Fibroblast of lung (primary cell): ENCODE measurements around the gene NUP98.

ENCODE experiments used
- EZH2 ChIP-seq: IDR thresholded peaks from 2 replicates; pipeline ENCODE4 v1.5.1; 2012; ENCODE audit warnings: low read length, control low read depth, mild to moderate bottlenecking; ENCODE audit errors: missing control alignments
- TF ChIP-seq, protein P1 (sequence below), 2 donors: IDR thresholded peaks in 1 of 2; conservative IDR thresholded peaks in 1 of 2; 1 replicate in 1 of 2; 2 replicates in 1 of 2; pipeline ENCODE4 v1.5.1; 2011 to 2012; ENCODE audit warnings: low read length in 2 of 2, control low read depth in 1 of 2, inconsistent platforms in 1 of 2, low read depth in 1 of 2, mild to moderate bottlenecking in 1 of 2

DNA sequence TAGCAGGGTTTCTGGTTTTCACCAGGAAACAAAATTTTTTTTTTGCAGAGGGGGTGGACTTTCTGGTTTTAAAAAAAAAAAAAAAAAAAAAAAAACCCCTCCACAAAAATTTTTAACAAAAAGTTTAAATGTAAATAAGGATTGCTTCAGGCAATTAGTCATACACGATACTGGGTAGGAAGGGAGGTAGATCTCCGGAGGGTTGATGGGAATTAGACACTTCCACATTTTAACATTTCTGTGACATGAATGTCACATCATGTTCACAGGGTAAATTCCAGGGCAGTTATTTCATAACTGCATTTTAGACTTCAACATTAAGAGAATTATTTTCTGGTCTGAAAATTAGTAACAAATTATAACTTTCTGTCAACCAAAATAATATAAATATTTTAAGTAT is 15.9 kb downstream of the NUP98 start:
- TF ChIP-seq, protein P1, sequence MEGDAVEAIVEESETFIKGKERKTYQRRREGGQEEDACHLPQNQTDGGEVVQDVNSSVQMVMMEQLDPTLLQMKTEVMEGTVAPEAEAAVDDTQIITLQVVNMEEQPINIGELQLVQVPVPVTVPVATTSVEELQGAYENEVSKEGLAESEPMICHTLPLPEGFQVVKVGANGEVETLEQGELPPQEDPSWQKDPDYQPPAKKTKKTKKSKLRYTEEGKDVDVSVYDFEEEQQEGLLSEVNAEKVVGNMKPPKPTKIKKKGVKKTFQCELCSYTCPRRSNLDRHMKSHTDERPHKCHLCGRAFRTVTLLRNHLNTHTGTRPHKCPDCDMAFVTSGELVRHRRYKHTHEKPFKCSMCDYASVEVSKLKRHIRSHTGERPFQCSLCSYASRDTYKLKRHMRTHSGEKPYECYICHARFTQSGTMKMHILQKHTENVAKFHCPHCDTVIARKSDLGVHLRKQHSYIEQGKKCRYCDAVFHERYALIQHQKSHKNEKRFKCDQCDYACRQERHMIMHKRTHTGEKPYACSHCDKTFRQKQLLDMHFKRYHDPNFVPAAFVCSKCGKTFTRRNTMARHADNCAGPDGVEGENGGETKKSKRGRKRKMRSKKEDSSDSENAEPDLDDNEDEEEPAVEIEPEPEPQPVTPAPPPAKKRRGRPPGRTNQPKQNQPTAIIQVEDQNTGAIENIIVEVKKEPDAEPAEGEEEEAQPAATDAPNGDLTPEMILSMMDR (conservative IDR thresholded peaks at IDR 0.05 in 1 of 2, IDR thresholded peaks at IDR 0.05 in 1 of 2; ENCODE audit: low read depth in 1 of 2, low read length in 2 of 2) = no peak
- no peak for TF ChIP-seq EZH2
